Lung microvascular endothelial cell (primary cell): Measurements from ENCODE around the gene MUC2. TPM values are rescaled to one million over a fixed set of nuclear protein-coding genes. Genes with fewer than 3 reads are reported as not detected.

Source experiments
- DNase-seq, 2 donors: peaks; one replicate each; pipeline versions ENCODE4 v3.0.0 to v3.0.0-alpha.2; 2010; ENCODE audit warnings: low read depth in 2 of 2
- total RNA-seq: library from RNA; depleted of rRNA; stranded (reverse); fragments of >200 nt; gene quantifications from 2 replicates; pipeline ENCODE4 v1.2.1, GENCODE V29; 2014

The MUC2 gene
- not detected in 2 replicates for total RNA-seq

DNA sequence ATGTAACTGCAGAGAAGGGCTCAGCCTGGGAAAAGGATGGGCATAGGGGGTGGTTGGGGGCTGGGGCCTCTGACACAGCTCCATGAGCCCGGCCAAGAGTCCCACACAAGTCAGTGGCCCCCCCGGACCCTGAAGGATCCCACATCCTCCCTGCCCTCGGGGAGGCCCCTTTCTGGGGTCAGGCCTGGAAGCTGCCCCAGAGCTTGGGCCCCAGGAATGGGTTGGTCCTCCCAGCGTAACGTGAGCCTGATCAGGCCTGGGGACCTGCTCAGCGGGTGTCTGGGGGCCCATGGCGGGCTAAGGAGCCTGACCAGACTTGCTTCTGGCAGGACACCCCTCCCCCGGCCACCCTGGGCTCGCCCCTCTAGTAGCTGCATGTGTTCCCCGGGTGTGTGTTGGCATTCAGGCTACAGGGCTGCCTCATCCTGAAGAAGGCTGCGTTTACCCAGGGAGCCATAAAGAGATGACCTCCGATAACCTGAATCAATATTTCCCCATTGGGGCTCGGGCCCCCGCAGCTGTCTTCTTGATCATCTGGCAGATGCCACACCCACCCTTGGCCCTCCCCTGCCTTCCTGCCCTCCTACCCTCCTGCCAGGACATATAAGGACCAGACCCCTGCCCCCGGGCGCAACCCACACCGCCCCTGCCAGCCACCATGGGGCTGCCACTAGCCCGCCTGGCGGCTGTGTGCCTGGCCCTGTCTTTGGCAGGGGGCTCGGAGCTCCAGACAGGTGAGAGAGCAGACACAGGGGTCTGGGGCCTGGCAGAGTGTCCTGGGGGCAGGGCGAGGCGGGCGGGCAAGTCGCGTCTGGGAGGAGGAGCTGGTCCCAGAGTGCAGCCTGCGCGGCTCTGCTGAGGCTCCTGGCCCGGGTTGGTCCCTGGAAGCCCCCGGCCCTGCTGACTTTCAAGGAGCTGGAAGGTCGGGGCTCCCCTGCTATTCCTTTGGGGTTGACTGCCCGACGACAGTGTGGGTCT lies at the start of gene MUC2:
Gene MUC2 (plus strand): TSS at position 631 of the 978 bp plus-strand sequence.
- no peak for DNase-seq

DNA sequence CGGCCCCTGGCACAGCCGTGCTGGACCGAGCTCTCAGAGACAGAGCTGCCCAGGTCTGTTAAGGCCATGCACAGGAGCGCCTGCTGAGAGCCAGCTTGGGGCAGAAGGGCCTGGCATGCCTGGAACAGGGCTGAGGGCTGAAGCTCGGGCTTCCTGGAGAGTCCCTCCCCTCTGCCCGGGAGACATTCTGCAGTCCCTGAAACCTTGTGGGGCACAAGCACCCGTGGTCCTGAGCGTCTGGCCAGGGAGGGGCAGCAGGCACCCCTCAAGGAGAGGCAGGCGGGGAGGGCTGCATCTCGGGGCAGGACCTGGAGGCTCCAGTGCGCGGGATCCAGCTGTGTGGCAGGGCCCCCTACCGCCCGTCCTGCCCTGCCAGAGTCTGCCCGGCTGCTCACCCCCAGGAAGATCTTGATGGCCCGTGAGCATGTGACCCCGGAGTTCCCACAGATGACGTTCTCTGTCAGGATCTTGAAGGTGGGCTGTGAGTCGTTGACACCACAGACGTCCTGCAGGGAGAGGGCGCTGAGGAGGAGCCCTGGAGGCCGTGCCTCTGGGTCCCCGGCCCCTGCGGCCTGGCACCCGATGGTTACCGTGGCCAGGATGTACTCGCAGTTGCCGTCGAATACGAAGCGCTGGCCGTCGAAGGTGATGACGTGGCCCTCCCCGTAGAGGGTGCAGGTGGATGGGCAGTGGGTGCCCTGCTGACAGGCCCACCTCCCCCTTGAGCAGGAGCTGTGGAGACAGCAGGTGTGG lies 49.1 kb upstream of the MUC2 start:
- no peak for DNase-seq

DNA sequence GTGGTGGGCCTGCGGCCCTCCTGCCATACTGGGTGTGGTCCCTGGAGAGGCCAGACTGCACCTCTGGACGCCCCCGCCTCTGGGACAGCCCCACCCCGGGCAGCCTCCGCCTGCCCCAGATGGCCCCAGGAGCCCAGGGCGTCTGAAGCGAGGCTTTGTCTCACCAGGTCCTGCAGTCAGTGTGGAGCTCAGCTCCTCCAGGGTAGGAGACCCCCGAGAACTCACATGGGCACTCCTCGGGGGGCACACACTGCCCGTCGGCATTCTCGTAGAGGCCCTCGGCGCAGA lies 48.6 kb upstream of the MUC2 start:
- no peak for DNase-seq

DNA sequence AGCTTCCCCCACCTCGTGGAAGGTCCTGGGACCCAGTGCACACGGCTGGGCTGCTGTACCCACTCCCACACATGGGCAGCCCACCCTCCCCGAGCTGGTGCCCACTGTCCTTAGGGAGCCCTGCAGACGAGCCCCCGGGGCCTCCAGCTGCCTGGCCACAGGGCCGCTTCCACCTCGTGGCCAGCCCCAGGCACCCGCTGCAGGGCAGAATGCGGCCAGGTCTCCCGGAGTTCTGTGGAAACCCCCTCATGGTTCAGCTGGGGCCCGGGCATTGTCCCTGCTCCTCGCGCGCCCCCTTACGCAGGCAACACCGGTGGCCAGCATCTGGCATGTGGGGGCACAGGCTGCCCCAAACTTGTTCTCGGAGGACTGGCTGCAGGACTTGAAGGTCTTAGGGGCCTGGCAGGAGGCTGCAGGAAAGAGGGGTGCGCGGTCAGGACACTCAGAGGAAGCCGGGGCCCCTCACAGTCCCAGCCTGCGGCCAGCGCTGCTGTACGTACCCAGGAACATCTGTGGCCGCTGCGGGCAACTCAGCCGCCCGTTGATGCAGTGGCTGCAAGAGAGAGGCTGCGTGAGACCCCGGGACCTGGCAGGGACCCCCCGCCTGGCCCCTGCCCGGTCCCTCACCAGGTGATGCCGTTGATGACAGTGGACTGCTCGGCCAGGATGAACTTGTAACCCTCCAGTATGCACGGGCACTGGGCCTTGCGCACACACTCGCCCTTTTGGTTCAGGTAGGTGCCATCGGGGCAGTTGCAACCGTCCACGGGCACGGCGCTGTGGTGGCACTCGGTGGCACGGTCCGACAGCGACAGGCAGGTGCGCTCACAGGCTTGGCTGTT lies 47.8 kb upstream of the MUC2 start:
- DNase-seq = no peak

DNA sequence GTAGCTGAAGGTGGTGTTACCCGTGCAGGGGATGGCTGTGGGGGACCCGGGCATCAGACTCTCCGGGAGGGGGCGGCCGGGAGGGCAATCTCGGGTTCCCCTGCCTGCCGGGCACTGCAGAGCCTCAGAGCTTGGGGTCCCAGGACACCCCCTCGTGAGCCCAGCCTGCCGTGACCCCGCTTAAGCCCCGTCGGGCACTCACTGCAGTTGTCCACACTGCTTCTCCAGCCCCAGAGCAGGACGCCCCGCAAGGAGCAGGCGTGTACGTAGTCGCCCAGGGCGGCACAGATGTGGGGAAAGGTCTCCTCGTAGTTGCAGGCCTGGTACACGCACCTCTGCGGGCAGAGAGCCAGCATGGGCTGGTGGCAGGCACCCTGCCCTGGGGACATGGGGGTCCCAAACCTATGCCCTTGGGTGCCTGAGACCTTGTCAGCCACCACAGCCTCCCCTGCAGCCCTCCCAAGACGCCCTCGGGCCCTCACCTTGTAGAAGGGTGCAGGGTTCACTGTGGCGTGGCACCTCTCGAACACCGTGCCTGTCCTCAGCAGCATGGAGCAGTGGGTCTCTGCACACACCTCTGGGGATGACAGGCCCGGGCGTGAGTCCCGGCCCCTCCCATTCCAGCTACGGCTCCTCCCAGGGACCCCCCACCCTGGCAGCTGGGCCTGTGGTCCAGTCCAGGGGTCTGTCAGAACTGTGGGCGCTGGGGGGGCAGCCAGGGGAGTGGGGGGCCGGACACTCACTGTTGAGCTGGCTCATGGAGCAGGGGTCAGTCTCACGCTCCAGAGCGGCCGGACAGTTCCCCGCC lies 47.0 kb upstream of the MUC2 start:
- DNase-seq = no peak

DNA sequence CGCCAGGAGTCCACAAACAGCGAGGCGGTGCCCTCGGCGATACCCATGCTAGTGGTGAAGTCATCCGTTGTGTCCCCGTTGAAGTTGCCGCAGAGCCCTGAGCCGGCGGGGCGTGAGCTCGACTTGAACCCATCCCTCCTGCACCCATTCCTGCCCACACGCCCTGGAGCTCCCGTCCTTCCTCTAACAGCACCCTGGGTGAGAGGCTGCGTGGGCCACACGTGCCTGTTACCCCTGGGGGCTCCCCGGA lies 46.5 kb upstream of the MUC2 start:
- DNase-seq = no peak

DNA sequence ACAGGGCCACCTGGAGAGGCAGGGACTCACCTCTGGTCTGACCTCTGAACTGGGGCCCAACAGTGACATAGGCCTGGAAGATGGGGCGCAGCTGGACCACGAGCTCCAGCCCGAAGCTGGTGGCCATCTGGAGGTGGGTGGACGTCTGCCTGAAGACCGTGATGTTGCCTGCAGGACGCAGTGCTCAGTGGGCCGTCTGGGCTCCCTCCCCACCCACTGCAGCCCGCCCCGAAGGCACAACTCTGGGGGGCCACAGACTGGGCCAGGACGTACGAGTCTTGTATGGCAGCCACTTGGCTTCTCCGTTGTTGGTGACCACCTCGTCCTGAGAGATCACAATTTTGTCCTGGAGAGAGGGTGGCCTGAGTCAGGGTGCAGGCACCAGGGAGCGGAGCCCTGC lies 46.1 kb upstream of the MUC2 start:
- no peak for DNase-seq

DNA sequence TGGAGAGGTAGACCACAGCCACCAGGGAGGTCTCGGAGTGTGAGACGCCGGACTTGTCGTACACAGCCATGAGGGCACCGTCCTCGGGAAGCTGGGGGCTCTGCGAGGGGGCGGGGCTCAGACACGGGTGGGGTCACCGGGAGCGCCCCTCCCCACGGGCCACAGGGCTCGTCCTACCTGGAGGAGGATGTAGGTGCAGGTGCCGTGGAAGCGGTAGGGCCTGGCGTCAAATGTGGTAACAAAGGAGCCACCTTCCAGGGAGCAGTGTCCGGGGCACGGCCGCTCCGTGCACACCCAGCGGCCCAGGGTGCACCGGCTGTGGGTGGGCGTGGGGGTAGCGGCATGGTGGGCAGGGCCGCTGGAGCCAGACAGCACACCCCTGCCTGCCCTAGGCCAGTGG lies 45.6 kb upstream of the MUC2 start:
- no peak for DNase-seq

DNA sequence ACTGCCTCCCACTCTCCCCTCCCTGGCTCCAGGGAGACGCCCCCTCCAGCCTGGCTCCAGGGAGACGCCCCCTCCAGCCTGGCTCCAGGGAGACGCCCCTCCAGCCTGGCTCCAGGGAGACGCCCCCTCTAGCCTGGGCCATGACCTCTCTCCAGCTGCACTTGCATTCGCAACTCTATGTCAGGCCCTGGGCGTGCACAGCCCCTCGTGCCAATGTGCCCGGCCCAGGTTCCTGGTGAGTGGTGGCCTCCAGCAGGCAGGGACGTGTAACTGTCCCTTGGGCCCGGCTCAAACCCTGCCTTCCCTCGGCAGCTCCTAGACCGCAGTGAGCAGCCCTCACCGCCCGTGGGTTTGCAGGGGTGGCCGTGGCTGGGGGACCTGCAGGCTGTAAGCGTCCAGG lies 45.0 kb upstream of the MUC2 start:
- DNase-seq = no peak

DNA sequence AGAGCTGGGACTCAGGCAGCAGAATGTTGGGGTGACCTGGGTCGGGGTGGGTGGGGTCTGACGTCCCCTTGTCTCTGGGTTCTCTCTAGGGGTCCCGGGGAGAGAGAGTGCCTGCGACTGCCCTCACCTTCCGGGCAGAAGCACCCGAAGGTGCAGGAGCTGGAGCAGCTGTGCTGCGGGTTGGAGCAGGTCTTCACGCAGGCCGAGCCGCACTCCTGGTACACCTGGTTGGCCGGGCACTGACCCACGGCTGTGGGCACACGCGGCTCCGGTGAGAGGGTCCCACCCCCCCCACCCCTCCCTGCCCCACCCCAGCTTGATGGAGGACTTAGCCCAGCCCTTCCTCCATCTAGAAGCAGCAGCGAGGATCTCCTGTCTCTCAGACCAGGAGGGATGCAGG lies 44.6 kb upstream of the MUC2 start:
- DNase-seq = no peak

DNA sequence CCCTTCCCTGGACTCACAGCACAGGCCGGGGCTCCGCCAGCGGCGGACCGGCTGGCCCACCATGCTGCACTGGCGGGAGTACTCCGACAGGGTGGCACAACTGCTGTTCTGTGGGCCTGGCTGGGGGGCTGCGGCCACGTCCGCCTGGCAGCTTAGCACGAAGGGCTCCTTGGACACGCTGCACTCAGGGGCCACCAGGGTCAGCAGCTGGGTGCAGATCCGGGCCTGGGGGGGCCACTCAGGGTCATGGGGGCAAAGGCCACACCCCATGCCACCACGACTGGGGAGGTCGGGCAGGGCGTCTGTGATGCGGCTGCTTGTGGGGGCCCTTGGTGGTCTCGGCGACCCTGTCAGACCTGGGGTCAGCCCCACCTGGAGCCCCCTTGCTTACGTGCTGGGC lies 44.1 kb upstream of the MUC2 start:
- DNase-seq = no peak

DNA sequence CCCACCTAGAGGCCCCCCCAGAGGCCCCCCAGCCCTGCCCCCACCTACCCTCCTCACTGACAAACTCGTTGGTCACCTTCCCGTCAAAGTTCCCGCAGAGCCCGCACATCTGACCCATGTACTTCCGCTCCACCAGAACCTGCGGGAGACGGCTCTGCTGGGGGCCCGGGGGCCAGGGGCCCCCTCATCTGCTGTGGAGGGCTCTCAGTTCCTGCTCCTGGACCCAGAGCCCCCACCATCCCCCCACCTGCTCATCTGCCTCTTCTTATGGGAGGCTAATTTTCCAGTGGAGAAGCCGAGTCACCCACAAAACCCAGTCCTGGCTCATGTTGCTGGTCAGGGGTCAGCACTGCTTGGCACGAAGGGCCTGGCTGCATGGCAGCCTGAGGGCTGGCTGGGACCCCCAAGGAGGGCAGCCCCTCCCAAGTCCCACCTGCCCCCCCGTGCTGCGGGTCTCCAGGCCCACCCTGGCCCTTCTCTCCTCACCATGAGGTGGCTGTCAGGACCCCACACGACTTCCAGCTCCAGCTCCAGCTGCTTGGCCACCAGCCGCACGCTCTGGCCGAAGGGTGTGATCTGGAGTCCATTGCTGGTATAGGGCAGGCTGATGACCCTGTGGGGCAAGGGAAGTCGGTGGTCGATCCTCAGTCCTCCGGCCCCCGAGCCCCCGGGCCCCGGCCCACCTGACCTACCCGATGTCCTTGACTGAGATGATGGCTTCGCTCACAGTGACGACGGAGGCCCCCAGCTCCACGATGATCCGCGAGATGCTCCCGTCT lies 43.4 kb upstream of the MUC2 start:
- DNase-seq = no peak

DNA sequence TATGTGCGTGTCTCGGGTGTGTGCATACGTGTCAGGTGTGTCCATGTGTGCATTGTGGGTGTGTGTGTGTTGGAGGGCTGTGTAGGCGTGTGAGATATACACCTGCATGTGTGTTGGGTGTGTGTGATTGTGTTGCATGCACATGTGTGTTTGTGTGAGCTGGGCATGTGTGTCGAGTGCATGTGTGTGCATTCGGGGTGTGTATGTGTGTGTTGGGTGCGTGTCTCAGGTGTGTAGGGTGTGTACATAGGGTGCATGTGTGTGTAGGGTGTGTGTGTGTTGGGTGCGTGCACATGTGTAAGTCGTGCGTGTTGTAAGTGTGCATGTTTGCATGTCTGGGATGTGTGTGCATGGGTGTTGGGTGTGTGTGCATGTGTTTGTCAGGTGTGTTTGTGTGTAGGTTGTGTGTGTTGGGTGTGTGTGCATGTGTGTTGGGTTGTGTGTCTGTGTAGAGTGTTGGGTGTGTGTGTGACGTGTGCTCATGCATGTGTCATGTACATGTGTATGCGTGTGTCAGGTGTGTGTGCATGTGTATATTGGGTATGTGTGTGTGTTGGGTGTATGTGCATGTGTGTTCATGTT lies 42.3 kb upstream of the MUC2 start:
- no peak for DNase-seq

DNA sequence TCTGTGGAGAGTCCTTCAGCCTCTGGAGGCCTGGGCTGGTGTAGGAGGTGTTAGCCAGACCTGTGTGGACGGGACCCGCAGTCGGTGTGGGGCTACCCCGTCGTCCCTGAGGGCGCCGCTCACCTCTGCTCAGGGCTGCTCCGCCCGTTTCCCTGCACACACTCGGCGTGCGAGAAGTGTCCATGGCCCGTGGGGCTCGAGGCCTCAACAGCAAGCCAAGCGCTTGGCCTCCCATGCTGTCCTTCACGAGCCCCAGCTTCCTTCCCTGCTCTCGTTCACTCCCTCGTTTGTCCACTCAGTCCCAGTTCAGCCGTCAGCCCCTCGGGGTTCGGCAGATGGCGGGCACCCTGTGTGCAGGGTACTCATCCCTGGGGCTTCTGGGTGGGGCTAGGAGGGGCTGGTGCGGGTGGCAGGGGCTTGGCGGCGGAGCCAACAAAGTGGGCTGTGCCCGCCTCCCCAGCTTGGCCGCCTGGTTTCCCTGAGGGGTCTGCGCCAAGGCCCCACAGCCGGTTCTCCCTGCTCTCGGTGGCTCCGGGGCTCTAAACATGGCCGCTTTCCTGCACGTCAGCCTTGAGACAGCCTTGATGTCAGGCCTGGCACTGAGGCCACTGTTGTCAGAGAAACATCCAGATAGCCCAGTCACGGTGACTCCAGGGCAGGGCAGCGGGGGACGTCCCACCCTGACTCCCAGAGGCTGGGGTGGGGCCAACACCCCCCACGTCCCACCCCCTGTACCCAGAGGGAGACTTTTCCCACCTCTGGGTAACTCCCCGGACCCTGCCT lies 41.5 kb upstream of the MUC2 start:
- DNase-seq = no peak

DNA sequence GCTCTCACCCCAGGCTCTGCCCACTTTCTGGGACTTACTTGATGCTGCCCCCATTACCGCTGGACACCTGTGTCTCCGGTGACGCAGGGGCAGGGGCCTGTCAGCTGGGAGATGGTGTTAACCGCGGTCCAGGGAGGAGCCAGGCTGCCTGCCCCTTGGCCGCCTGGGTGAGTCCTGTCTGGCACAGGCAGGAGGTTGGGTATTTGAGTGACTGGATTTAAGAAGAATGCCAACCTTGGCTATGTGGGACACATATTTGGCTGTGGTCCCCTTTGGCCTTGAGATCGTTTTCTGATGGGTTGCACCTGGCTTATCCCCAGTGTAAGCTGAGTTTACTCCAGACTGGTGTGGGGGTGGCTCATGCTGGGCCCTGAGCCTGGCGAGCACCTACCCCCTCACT lies 40.7 kb upstream of the MUC2 start:
- DNase-seq = no peak

DNA sequence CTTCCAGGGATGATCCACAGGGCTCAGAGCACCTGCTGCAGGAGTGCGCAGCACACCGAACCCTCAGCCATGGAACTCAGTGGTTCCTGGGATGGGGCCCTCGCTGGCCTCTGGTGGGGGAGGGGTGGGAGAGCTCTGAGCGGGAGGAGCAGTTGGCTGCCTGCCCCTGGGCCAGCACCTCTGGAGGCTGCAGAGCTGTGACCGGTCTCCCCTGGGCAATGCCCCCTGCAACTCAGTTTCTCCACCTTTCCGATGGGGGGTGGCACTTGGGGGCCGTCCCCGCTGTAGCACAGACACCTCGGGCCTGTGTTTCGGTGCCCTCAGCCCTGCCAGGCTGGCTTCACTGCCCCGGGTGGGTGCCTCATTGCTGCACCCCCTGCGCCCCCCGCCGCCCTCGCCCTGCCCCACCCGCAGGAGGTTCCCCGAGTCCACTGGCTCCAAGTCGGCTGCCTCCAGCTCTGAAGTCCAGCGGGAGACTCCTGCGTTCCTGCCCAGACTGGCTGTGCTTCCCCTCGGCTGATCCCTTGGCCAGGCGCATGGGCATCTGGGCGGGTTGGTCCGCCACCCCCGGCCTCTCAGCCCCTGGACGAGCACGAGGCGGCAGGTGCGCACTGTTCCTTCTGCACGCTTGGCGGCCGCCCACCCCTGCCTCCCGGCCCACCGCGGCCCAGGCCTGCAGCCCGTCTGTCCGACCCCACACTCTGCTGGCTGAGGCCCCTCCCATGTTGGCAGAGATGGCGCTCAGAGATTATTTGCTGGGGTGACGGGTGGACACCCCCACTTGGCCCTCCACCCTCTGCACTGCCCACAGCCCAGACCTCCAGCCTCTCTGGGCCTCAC lies 40.0 kb upstream of the MUC2 start:
- no peak for DNase-seq

DNA sequence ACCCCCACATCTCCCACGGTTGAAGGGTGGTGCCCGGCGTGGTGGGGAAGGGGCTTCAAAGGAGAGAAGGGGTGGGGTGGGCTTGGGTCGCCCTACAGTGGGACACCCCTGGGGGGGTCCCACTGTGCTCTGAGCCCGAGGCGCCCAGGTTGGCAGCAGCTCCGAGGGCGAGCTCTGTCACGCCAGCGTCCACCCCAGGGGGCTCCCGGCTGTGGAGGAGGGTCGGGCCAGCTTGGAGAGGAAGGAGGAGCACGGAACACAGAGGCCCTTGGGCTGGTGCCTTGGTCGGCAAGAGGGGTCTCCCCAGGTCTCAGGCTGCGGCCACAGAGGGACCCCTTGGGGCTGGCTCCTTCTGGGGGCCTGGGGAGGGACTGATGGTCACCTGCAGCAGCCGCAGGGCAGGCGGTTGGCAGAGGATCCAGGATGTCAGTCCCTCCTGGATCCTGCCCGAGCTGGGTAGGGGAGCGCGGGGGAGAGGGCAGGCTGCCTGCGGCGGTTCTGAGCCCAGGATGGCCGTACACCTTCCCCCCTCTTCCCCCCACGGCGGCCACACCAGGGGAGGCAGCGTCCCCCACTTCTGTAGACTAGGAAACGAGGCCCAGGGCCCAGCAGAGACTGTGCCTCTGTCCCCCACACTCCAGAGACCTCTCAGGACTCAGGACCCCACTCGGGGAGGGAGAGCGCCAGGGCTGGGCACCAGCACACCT lies 38.9 kb upstream of the MUC2 start:
- DNase-seq = no peak

DNA sequence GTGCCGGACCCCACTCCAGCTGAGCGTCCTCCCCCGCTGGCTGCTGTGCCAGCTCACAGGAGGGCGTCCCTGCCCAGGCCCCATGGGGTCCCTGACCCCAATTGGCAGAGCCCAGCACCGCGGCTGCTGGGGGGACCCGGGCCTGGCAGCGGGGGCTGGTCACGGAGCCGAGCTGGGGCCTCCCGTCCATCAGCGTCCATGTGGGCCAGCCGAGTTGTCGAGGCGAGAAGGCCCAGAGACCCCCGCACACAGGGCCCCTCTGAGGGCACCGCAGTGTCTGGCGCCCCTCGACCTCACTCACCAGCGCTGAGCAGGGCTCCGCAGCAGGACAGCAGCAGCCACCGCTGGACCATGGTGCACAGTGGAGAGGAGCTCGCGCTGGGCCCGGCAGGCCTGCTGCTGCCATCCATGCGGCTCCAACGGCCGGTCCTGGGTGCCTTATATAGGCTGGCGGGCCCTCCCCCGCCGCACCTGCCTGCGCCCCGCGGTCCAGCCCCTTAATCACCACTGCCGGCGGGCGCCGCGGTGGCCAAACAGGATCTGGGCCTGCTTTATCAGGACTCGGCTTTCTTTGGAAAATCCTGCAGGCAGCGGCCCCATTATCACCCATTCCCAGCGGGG lies 38.3 kb upstream of the MUC2 start, which contains the start of gene MUC6:
Gene MUC6 (minus strand): TSS at position 416 of the 621 bp plus-strand sequence. CDS start 63 bp downstream, at position 353.
- DNase-seq = no peak
